Skin epidermis (tissue), 12 donors: Measurements from ENCODE around the gene CCER1.

Experiments used
- H3K27ac ChIP-seq, 21 experiments: fragments of 200-600 bp; sonication (generic) in 11 of 21; one replicate each; pipeline ENCODE4 v1.5.0; 2020; ENCODE audit warnings: mild to moderate bottlenecking in 3 of 21, inconsistent platforms in 2 of 21, moderate library complexity in 2 of 21
- H3K4me3 ChIP-seq, 7 experiments: fragments of 200-600 bp; sonication (generic) in 2 of 7; one replicate each; pipeline ENCODE4 v1.5.0; 2020; ENCODE audit warnings: inconsistent platforms in 2 of 7, mild to moderate bottlenecking in 2 of 7, moderate library complexity in 1 of 7

CCER1 gene

DNA sequence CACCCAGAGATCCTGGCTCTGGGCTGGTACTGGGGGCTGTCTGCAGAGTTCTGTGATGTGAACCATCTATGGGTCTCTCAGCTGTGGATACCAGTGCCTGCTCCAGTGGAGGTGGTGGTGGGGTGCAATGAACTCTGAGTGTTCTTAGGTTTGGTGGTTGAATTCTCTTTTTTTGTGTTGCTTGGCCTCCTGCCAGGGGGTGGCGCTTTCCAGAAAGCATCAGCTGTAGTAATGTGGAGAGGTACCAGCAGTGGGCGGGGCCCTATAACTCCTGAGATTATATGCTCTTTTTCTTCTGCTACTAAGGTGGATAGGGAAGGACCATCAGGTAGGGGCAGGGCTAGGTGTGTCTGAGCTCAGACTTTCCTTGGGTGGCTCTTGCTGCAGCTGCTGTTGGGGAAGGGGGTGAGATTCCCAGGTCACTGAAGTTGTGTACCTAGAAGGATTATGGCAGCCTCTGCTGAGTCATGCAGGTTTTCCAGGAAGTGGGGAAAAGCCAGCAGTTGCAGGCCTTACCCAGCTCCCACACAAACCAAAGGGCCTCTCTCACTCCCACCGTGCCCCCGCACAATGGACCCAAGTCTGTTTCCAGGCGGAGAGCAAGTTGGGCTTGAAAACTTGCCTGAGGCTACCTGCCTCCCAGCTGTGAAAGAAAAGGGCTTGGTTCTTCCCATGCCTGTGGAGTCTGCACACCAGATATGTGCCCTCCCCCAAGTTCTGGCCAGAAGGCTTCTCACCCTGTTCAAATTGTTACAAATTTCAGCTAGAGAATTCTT lies 18.6 kb downstream of the CCER1 start:
- Histone ChIP-seq H3K4me3 (no peak overlapping the region), H3K27ac (no peak overlapping the region)

DNA sequence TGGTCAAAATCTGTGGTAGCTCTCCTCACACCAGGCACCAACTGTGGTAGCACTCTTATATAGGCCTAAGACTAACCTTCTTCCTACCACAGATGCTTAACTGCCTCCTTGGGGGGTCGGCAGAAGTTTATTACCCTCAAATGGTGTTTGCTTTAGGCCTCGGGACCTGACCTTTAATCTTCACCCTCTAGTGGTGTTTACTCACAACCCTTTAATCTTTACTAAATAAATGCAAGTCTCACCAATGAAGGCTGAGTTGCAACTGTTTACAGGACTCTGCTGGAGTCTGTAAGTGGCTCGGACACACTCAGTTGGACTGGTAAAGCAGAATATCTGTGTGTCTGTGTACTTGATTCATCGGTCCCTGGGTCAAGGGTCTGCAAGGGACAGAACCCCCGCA lies 29.4 kb downstream of the CCER1 start:
- Histone ChIP-seq H3K27ac (no peak overlapping the region), H3K4me3 (no peak overlapping the region)

DNA sequence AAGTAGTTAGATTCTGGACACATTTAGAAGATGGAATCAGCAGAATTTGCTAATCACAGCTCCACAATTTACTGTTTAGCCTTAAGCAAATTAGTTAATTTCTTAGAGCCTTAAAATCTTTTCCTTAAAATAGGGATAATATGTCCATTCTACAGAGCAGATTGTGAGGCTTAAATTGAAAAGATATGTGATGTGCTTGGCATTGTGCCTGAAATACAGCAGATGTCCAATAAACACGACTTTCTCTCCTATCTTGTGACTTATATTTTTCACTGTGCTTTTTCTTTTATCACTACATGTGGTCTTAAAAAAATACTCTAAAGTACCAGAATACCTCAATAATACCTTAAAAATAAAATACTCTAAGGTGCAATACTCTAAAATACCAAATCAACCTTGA lies 30.6 kb downstream of the CCER1 start:
- no peak overlapping the region for H3K27ac ChIP-seq
- no peak overlapping the region for H3K4me3 ChIP-seq

DNA sequence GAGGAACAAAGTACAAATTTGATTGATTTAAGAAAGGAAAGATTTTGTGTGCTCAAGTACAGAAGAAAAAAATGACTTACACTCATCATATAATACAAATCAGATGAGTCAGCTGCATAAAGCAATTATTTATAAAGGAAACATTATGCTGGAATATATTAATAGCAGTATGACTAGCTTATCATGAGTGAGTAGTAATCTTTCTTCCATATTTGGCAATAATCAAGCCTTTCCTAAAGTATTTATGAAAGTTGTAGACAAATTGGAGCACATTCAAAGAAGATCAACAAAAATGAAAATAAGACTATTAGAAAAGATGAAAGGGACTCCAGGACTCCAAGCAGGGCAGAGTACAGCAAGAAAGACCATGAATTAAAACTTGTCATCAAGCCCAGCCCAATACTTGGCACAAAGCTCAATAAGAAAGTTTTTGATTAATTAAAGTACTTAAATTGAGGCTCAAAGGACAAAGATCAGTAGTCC lies 32.8 kb downstream of the CCER1 start:
- Histone ChIP-seq H3K4me3 (no peak overlapping the region), H3K27ac (peak overlapping the region in 3 of 21 experiments; percentile 0 to 46 (median 25))

DNA sequence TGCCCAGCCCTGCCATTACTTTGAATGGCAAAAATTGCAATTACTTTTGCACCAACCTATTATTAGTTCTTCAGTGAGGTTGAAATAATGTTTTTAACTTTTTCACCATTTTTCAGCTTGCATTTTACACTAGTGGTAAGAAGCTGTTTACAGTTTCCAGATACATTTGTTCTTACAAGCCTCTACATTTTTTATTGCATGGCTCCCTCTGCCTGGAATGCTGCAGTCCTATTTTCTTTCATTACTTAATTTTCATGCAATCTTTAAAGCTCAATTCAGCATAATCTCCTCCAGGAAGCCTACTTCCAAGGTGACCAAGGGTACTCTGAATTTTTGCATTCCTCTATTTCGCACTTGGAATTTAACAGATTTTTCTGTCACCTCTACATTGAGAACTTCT lies 33.4 kb downstream of the CCER1 start:
- Histone ChIP-seq H3K4me3 (no peak overlapping the region), H3K27ac (peak overlapping the region in 2 of 21 experiments; percentile 3 to 9)

DNA sequence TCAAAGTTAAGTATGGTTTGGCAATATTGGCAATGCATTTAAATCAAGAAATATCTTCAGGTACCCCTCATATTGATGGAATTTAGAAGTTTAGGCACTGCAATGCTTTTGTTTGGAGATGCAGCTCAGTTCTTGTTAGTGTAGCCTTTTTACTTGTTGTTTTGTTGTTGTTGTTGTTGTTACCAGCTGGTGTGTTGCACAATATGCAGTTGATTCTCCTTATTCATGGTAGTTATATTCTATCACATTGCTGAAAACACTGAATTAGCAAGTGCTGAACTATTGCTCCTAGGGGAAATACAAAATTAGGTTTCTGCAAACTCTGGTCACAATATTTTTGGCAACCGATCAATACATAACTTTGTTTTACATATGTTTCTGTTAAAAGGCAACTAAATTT lies 34.8 kb downstream of the CCER1 start:
- H3K27ac ChIP-seq = no peak overlapping the region
- H3K4me3 ChIP-seq = no peak overlapping the region

DNA sequence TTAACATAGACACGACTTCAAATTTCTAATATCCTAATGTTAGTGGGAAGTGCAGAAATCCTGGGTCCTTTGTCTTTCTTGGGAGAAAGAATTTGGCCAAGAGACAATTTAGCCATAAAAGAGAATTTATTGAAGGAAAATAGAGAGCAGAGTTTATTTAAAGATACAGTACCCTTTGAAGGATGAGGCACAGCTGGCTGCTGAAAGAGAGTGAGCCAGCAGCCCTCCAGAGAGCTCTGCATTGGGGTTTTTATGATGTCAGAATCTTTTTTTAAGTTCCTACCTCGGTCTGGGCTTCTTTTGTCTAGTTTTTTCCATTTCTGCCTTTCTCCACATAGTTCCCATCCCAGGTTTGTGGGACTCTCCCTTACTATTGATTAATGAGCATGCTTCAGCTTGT lies 37.5 kb downstream of the CCER1 start:
- H3K4me3 ChIP-seq = no peak overlapping the region
- H3K27ac ChIP-seq = no peak overlapping the region

DNA sequence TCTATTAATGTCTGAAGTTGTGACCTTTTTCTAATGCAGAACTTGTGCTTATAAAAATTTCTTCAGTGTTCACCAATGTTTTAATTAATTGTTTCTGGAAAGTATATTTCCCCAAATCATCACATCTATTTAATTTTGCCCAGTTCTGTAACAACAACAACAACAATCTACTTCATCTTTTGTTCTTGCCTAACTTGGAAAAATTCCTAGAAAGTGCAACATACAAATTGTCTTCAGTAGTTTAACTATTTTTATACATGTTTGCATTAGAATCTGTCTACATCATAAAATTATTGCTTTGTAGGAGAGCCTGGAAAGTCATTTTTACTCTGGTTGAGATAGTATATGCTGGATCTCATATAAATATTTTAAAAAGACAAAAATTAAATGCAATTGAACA lies 38.5 kb downstream of the CCER1 start:
- Histone ChIP-seq H3K27ac (no peak overlapping the region), H3K4me3 (no peak overlapping the region)

DNA sequence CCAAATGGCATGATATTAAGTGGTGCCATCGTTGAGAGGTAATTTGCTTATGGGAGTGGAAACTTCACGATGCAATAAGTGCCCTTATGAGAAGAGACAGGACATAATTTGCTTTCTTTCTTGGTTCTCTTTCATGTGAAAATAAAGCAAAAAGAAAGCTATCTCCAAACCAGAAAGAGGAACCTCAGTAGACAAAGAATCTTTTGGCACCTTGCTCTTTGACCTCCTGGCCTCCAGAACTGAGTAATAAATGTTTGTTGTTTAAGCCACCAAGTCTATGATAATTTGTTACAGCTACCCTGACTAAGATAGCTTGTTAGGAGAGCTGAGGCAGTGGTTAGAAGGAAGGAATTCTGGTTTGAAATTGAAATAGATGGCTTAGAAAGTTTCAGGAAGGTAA lies 39.6 kb downstream of the CCER1 start:
- H3K27ac ChIP-seq = no peak overlapping the region
- H3K4me3 ChIP-seq = no peak overlapping the region

DNA sequence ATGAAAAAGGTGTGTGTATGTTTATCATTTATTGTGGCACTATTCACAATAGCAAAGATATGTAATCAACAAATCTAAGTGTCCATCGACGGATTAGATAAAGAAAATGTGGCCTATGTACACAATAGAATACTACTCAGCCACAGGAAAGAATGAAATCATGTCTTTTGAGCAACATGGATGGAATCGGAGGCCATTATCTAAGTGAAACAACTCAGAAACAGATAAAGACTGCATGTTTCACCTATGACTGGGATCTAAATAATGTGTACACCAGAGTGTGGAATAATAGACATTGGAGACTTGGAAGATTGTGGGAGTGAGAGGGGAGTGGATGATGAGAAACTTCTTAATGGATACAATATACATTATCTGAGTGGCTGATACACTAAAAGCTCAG lies 44.0 kb downstream of the CCER1 start:
- Histone ChIP-seq H3K27ac (no peak overlapping the region), H3K4me3 (no peak overlapping the region)

DNA sequence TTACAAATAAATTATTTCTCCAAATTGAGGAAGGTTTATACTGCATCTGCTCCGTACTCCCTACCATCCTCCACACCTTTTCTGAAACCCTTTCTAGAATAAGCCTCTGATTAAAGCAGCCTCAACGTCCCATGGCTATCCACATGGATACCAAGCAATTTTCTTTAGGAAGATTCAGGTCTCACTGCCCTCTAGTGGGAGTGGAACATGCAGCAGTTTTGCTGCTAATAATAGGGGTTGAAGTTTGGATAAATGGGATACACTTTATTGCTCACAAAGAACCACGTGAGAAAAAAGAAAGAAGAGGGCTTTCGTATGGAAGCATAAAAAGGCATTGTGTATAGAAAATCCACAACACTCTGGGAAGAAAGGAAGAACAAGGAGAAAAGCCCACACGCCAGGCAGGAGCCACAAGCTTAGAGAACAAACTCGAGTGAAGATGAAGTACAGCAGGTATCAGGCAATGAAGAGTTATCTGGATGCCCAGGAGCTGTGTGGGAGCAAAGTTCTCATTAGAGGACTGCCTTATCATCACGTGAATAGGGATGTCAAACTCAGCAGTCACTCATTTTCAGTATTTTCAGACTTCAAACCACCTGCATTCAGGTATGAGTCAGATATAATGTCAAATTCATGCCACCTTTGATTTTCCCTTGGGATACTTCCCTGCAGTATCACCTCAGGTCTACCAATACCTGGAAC lies 45.8 kb downstream of the CCER1 start:
- H3K27ac ChIP-seq = no peak overlapping the region
- no peak overlapping the region for H3K4me3 ChIP-seq

DNA sequence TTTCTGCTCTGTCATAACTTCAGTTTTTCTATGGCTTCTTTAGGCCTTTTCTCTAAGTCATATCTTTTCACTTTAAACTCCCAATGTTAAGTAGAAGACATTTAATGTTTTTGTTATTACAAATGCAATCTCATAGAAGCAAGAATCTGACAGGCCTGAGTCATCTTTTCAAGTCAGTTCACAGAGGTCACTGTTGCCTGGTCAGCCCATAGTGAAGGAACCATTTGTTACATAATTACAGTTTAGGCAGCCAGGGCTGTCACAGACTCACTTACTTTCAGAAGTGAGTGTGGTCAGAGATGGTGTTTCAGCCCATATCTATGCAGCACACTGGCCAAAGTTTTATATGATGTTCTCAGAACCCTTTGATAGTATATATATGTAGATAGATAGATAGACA lies 46.5 kb downstream of the CCER1 start:
- H3K27ac ChIP-seq = no peak overlapping the region

DNA sequence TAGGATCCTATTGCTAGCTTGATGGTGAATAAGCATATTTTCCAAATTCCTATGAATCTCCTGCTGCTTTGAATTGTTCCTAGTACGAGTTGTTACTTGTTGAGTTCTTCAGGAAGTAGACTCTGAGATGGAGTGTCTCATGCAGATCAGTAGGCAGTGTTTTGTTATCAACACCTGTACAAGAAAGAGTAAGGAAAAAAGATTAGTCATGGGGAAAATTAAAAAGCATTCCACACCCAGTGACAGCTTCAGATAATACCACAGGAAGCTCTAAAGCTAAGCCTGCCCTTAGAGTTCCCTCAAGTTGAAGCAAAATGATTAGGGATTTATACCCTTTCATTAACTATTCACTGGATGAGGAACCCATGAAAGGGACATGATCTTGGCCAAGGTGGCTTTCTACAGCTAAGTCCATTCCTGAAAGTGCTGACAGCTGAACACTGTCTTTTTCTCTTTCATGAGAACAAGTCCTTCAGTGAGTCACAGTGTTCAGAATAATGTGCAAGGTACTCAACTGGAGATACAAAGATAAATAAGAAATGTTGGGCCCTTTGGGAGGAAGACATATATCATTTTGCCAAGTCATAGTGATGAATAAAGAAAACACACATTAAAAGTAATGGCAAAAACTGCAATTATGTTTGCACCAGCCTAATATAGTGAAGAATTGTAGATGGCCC lies 49.1 kb downstream of the CCER1 start:
- peak overlapping the region in 1 of 21 experiments; percentile 20 for H3K27ac ChIP-seq
- H3K4me3 ChIP-seq = no peak overlapping the region

More for the DNA sequence above, 46.5 kb downstream of the CCER1 start:
- H3K4me3 ChIP-seq = no peak overlapping the region

DNA sequence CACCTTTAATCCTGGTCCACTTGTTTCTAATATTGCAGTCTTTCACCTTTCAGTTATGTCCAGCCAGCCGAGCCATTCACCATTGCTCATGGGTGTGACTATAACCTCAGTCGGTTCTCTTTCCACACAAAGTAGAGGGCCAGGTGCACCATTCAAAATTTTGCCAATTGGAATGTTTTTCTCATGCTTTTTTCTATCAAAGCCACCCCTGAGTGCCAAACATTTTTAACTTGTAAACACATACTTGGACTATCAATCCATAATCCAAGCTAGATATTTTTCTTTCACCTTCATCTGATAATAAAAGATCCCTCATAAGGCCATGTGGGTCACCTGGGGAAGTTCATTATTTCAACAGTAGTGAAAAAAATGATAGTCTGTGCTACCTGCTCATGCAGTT lies 52.4 kb downstream of the CCER1 start:
- H3K27ac ChIP-seq = no peak overlapping the region
- H3K4me3 ChIP-seq = no peak overlapping the region
